Ovary (tissue), 9 donors: ENCODE results near the gene SLC27A2. TPM values are rescaled to one million over a fixed set of nuclear protein-coding genes. Genes with fewer than 3 reads are reported as not detected.

ENCODE experiments used
- DNase-seq, 5 donors: peaks; one replicate each; pipeline ENCODE4 v3.0.0-alpha.2; 2019 to 2020
- H3K27ac ChIP-seq, 2 donors: fragments of 200-600 bp; one replicate each; pipeline versions ENCODE4 v1.5.1 to v1.8.0; 2019 to 2022
- H3K27me3 ChIP-seq: fragments of 200-600 bp; one replicate; pipeline ENCODE4 v1.8.0; 2022
- H3K36me3 ChIP-seq: fragments of 200-600 bp; sonication (generic); one replicate; pipeline ENCODE4 v1.5.1; 2019
- H3K4me1 ChIP-seq: one replicate; pipeline ENCODE4 v1.8.1; 2013; ENCODE audit warnings: mild to moderate bottlenecking, moderate library complexity; ENCODE audit not compliant: insufficient read depth
- H3K4me3 ChIP-seq: fragments of 200-600 bp; sonication (generic); one replicate; pipeline ENCODE4 v1.5.1; 2017
- H3K9me3 ChIP-seq, 2 donors: fragments of 200-600 bp in 1 of 2; sonication (generic) in 1 of 2; one replicate each; pipeline versions ENCODE4 v1.5.1 to v1.8.1; 2013 to 2019; ENCODE audit warnings: mild to moderate bottlenecking in 1 of 2, moderate library complexity in 1 of 2
- CTCF ChIP-seq, 3 donors: fragments of 450-650 bp in 2 of 3; fragments of 200-600 bp in 1 of 3; IDR thresholded peaks; one replicate each; pipeline versions ENCODE4 v1.5.1 to v1.8.0; 2016 to 2022; ENCODE audit warnings: antibody characterized with exemption in 3 of 3, mild to moderate bottlenecking in 1 of 3
- EP300 ChIP-seq: sonication (generic); formaldehyde crosslinking; IDR thresholded peaks from one replicate; pipeline ENCODE4 v1.6.1; 2017; ENCODE audit warnings: antibody characterized with exemption
- POLR2A ChIP-seq: fragments of 450-650 bp; IDR thresholded peaks from one replicate; pipeline ENCODE4 v1.6.1; 2017; ENCODE audit warnings: antibody characterized with exemption, mild to moderate bottlenecking, moderate library complexity
- WGBS, 3 donors: extraction: QIAGEN DNeasy Blood & Tissue Kit in 1 of 3; methylation state at CpG; one replicate each; pipeline versions ENCODE4 v1.1.5 to v1.1.7; 2013 to 2017; 5-methylcytosine and 5-hydroxymethylcytosine counted together
- intact Hi-C, 4 donors: fragments of 100-400 bp; cut with DNase I; formaldehyde crosslinking; loops; one replicate each; pipeline versions ENCODE4 v1.11.0 to v1.15.1; 2022 to 2023
- polyA plus RNA-seq, 2 donors: library from polyadenylated mRNA; stranded (reverse); fragments of 200-250 nt in 1 of 2; fragments of 350-450 nt in 1 of 2; fragmentation: Illumina TruSeq in 1 of 2; extraction: RNeasy Lipid Tissue Mini Kit (QIAGEN cat#74804) in 1 of 2; gene quantifications; one replicate each; pipeline ENCODE4 v1.2.3, GENCODE V29; 2013 to 2014
- total RNA-seq, 7 donors: library from RNA; depleted of rRNA in 2 of 7; stranded (reverse); fragments of >200 nt in 2 of 7; fragmentation: NEBNext Ultra II Directional in 3 of 7; extraction: Animal tissue kit (Norgen Biotek cat#: 25700) in 3 of 7; gene quantifications; one replicate each; pipeline versions ENCODE4 v1.1.0 to v1.2.4, GENCODE V29; 2016 to 2023
- donor health status: DM: no; HTN: no; CAD: no; lungs with moderate emphysema.
- donor health status: DM: no; HTN: no; CAD: no.
- donor health status: Bipolar disorder and iron deficiency.
- donor health status: DM: yes; HTN: yes; CAD: no.
- donor health status: DM: no; HTN: no; CAD: no.
- donor health status: DM: yes; HTN: yes; CAD: no.

Gene SLC27A2
- total and polyA plus RNA-seq, 9 donors = 0.10 to 4.7 (median 0.47) TPM; not detected in 2

GRCh38 chr15:50189633-50190032 lies 7.6 kb downstream of the SLC27A2 start:
- H3K36me3 ChIP-seq = no peaks in the 10 kb centered on the region
- H3K4me1 ChIP-seq = no peaks in the 10 kb centered on the region
- TF ChIP-seq EP300 (no peak), POLR2A (no peak), CTCF (IDR thresholded peaks at IDR 0.05) (no peak)
- no peak for DNase-seq
- H3K4me3 ChIP-seq = no peak overlapping the region
- no peak overlapping the region for H3K27ac ChIP-seq
- no peaks in the 10 kb centered on the region for H3K9me3 ChIP-seq
- H3K27me3 ChIP-seq = no peaks in the 10 kb centered on the region
- intact Hi-C loops = no loop called here

GRCh38 chr15:50190166-50190570 lies 8.2 kb downstream of the SLC27A2 start:
- DNase-seq = no peak

GRCh38 chr15:50190723-50191122 lies 8.7 kb downstream of the SLC27A2 start:
- DNase-seq = no peak
- TF ChIP-seq POLR2A (no peak), EP300 (no peak), CTCF (IDR thresholded peaks at IDR 0.05) (no peak)
- intact Hi-C loops = no loop called here
- no peaks in the 10 kb centered on the region for H3K9me3 ChIP-seq
- no peak overlapping the region for H3K27ac ChIP-seq
- H3K36me3 ChIP-seq = no peaks in the 10 kb centered on the region
- H3K4me3 ChIP-seq = no peak overlapping the region
- H3K4me1 ChIP-seq = no peaks in the 10 kb centered on the region
- no peaks in the 10 kb centered on the region for H3K27me3 ChIP-seq
- 76 to 89% (median 76%) methylated on average over 1 of the region's 1 CpG for WGBS, 3 donors

More at GRCh38 chr15:50190166-50190570, 8.2 kb downstream of the SLC27A2 start:
- Histone ChIP-seq H3K9me3 (no peaks in the 10 kb centered on the region), H3K4me1 (no peaks in the 10 kb centered on the region), H3K4me3 (no peak overlapping the region), H3K27me3 (no peaks in the 10 kb centered on the region), H3K27ac (no peak overlapping the region), H3K36me3 (no peaks in the 10 kb centered on the region)
- TF ChIP-seq POLR2A (no peak), EP300 (no peak), CTCF (IDR thresholded peaks at IDR 0.05) (no peak)
- intact Hi-C loops = no loop called here

- no peaks in the 10 kb centered on the region for H3K9me3 ChIP-seq
- no peak for DNase-seq
- 86 to 98% (median 88%) methylated on average over 1 of the region's 1 CpG for WGBS, 3 donors
- H3K4me3 ChIP-seq = no peak overlapping the region
- TF ChIP-seq POLR2A = no peak
- TF ChIP-seq CTCF (IDR thresholded peaks at IDR 0.05) = no peak
- H3K27me3 ChIP-seq = no peaks in the 10 kb centered on the region
- intact Hi-C loops = no loop called here
- no peaks in the 10 kb centered on the region for H3K36me3 ChIP-seq
- no peak overlapping the region for H3K27ac ChIP-seq
- no peaks in the 10 kb centered on the region for H3K4me1 ChIP-seq
Observed at GRCh38 chr15:50192164-50192563, 10.2 kb downstream of the SLC27A2 start.
